HG02840 (cell line): ENCODE results near the gene DYNC1H1.
A peak's percentile ranks its signal among the peaks of the same experiment; 100 is the strongest.

Source experiments
- ATAC-seq: cut with Tn5 transposase; IDR thresholded peaks from one replicate; pipeline ENCODE4 v1.9.1; 2021; ENCODE audit warnings: mild to moderate bottlenecking, moderate library complexity, moderate number of reproducible peaks; ENCODE audit not compliant: unreplicated experiment, low FRiP score

The DYNC1H1 gene

DNA sequence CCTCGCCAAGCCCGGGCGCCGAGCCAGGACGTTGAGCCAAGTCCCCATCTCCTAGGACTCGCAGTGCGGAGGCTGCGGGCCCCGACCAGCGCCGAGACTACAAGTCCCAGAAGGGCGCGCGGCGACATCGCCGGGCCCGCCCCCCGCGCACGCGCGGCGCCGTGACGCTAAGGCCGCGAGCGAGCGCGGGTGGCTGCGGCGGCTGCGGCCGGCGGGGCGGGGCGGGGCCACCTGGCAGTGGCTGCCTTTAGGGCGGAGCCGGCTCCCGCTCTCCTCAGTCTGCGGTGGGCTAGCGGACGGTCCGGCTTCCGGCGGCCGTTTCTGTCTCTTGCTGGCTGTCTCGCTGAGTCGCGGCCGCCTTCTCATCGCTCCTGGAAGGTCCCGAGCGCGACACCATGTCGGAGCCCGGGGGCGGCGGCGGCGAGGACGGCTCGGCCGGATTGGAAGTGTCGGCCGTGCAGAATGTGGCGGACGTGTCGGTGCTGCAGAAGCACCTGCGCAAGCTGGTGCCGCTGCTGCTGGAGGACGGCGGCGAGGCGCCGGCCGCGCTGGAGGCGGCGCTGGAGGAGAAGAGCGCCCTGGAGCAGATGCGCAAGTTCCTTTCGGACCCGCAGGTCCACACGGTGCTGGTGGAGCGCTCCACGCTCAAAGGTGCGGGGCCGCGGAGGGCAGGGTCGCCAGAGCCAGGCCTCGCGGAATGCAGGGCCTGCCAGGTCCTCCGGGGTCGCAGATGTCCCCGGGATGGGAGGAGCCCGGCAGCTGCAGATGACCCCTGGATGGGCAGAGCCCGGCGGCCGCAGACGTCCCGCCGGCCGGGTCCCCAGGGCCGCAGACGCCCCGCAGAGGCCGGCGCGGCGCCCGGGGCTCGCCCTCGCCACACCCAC, at the start of gene DYNC1H1:
TSS of gene DYNC1H1 (plus strand) at position 277 of the 884 bp plus-strand sequence. CDS start at position 396, 119 bp downstream.
- peak; percentile 80 for ATAC-seq

- no peak for ATAC-seq
These were observed 48.2 kb upstream of the DYNC1H1 start for GRCh38 chr14:101915871-101916815.

GRCh38 chr14:101916816-101917412, 47.5 kb upstream of the DYNC1H1 start:
- ATAC-seq = no peak

GRCh38 chr14:101917413-101918017, 46.9 kb upstream of the DYNC1H1 start:
- no peak for ATAC-seq

GRCh38 chr14:101918065-101918989, 46.0 kb upstream of the DYNC1H1 start:
- ATAC-seq = no peak

- no peak for ATAC-seq
These were observed 44.1 kb upstream of the DYNC1H1 start for GRCh38 chr14:101920271-101920670.

DNA sequence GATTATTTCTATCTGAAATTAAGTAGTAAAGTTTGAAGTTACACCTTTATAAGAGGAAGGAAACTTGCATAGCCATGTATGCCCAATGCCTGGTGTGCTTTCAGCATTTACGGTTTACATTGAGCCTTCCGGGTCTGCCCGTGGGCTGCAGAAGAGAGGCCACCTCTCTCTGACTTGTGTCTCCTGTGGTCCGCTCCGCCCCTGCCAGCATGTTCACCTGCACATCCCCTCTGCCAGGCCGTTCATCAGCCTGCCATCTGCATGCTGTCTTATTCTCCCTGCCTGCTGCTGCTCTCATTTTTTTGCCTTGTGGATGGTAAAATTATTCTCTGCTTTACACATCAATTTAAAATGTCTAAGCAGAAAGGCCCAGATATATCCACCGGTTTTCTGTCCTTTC, 41.5 kb upstream of the DYNC1H1 start:
- no peak for ATAC-seq

DNA sequence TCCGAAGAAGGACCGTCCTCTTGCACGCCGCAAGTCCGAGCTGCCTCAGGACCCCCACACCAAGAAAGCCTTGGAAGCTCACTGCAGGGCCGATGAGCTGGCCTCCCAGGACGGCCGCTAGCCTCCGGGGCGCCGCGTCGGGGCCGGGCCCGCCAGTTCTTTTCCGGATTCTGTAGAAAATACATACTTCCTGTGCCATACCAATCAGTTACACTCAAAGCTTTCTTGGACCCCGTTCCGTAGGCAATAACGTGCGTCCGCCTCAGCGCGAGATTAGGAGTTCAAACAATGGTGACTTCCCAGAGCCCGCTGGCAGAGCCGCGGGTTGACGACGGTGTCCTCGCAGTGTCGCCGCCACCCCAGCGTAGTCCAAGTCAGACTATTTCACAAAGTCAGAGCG, 39.2 kb upstream of the DYNC1H1 start:
- no peak for ATAC-seq

- no peak for ATAC-seq
These were observed 38.3 kb upstream of the DYNC1H1 start for GRCh38 chr14:101926085-101926484.

DNA sequence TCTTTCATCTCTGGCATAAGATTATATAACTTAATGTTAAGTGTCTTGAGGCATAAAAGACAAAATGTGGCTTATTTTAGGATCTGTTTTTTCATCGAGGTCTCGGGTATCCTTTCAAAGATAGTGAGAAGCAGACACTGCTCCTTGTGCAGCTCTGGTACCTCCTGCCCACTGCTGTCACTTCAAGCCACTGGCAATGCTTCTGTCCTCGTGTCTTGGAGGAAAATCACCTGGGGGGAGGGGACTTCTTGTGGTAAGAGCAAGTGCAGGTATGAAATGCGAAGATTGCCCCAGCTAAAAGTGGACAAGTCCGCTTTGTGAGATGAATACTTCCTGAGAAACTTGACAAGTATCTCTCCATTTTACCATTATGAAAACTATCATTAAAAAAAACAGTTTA, 37.8 kb upstream of the DYNC1H1 start:
- ATAC-seq = no peak

- no peak for ATAC-seq
These were observed 36.5 kb upstream of the DYNC1H1 start for GRCh38 chr14:101927859-101928258.

DNA sequence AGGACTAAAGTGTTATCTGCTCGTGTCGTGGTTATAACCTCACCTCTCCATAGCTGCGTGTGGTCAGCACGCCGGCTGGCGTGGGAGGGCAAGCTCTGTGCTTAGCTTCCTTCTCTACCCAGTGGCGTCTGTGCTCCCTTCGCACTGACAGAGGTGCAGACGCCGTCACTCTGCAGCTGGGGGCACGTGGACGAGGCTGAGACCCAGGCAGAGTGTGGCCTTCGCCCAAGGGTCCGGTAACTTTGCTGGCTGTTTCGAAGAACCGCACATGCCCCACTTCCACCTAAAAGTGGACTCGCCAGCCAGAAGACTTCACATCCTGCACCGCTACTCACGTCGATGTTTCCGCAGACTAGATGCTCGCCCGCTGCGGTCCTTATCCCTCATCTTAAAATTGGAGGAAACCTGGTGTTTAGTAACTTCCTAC, 35.9 kb upstream of the DYNC1H1 start:
- no peak for ATAC-seq

GRCh38 chr14:101929096-101929495, 35.3 kb upstream of the DYNC1H1 start:
- ATAC-seq = no peak

DNA sequence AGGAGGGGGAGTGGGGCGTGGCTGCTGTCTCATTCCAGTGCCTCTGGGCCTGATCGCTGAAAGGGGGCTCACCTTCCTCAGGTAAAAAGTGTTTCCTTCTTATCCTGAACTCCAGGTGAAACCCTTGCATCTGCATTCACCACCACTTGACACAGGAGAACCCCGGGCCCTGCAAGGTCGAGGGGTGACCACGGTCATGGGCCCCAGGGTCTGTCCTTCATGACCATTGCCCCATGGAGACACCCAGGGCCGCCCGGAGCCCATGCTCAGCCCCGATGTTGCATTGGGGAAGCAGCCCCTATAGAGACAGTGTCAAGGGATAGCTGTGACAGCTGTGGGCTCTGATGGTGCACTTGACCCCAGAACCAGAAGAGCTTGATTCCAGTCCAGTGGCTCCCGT, 34.4 kb upstream of the DYNC1H1 start:
- no peak for ATAC-seq

DNA sequence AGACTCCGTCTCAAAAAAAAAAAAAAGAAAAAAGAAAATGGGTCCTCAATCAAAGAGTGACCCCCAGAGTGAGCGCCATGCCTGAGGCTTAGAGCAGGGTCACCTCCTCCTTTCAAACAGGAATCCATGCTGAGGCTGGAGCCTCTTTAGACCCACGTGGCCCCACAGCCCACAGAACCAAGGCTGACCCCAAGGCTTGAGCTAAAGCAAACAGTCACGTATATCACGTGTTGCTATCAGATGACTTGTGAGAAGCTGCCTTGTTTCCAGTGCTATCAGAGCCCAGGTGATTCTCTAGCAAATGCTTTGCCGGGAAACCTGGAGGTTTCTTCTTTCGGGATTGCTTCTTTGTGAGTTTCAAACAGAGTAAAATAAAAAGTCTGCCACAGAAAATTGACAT, 31.7 kb upstream of the DYNC1H1 start:
- no peak for ATAC-seq

DNA sequence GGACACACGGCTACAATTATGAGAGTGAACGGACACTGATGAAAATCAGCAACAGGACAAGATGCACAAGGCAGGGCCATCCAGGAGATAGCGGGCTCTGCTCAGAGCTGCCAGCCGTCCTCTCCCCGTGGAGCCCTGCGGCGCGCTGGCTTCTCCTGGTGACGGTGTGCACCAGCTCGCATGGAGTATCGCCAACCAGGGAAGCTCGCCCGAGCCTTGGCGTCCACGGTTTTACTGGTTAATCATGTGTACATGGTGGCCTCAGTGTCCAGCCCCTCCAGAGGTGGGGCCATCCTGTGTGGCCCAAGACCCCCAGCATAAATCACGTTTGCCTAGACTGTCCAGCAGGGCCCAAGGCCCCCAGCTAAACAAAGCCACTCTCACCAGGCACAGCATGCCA, 31.2 kb upstream of the DYNC1H1 start:
- ATAC-seq = no peak

- ATAC-seq = no peak
These were observed 29.7 kb upstream of the DYNC1H1 start for GRCh38 chr14:101934601-101935150.

- ATAC-seq = no peak
These were observed 26.2 kb upstream of the DYNC1H1 start for GRCh38 chr14:101937926-101938767.
